HG03060 (cell line): ENCODE data around the gene EYA2.
"Not testable (repeated sequence)": the region's sequence is repeated elsewhere in the genome, so short reads cannot be mapped to it uniquely, and the experiment has no call there.

Experiments used
- ATAC-seq: cut with Tn5 transposase; IDR thresholded peaks from one replicate; pipeline ENCODE4 v1.9.1; 2021; ENCODE audit warnings: low read depth, moderate number of reproducible peaks; ENCODE audit not compliant: unreplicated experiment

EYA2 gene

DNA sequence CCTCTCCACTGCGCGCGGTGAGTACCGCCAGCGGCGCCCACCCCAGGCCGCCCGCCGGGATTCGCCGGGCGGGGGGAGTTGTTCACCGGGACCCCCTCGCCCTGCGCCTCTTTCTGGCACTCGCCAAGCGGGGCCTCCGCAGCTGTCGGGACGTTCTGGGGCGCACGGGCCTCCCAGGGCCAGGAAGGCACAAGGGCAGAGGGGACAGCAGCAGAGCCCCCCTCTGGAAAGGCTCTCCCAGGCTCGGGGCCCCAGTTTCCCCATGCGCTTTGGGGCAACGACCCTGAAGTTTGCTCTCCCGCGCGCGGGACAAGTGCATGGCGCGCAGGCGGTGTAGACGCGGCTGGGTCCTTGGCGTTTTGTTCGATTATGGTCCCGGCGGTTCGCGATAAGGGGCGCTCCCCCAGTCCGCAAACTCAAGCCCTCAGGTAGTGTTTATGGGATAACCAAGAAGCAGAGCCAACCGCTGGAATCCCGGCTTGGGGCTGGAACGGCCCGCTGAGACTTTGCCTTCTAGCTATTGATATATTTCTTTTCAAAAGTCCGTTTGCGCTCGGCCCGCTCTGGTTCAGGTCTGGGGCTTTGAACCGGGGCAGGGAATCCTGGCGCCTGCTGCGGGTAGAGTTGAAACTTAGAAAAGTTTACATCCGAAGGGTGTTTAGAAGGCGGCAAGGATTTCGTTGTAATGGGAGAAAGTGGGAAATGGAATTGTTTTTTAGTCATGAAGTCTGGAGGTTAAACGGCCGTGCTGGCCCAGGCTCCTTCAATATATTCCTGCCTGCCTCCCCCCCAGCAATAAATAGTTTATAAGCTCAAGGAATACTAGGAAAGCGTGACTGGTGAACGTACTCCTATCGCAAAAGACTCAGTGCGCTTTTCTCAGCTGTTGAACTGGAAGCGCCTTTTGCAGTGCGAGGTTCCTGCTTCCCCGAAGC, 595 bp downstream of the EYA2 start:
- ATAC-seq: no peak

DNA sequence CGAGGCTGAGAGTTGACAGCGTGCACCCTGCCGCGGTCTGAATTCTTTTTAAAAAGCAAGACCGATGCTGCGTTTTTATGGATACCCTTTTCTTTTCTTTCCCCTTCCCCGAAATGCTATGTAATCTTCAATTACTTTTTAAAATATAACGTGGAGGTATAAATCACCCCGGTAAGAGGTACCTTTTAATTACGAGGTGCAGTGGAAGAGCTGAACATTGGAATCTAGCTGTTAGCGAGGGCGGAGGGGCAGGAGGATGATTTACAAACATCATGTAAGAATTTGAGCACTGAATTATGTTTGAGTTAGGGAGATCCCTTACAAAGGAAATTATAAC, 1.2 kb downstream of the EYA2 start:
- ATAC-seq: no peak

DNA sequence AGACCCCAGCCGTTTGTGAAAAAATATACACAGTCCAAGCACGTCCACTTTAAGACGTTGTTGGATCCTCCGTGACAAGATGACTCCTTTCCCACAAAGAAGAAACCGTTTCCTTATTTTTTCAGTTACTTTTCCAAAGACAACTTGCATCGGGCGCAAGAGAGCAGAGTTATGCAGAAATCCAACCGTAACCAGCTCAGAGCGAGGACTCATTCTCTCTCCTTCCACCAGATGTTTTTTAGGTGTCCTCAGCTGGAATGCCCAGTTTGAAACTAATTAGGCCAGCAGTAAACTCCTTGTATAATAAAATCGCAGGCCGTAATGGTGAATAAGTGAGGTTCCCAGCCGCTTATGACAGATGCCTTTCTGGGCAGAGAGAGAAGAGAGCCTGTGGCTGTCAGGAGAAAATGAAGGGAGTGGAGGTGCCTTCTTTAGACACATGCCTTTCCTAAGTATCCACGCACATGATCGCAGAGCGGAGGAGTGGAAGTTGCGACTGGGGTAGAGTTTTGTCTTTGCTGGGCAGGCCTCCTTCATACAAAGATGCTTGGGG, 2.8 kb downstream of the EYA2 start:
- no peak for ATAC-seq

DNA sequence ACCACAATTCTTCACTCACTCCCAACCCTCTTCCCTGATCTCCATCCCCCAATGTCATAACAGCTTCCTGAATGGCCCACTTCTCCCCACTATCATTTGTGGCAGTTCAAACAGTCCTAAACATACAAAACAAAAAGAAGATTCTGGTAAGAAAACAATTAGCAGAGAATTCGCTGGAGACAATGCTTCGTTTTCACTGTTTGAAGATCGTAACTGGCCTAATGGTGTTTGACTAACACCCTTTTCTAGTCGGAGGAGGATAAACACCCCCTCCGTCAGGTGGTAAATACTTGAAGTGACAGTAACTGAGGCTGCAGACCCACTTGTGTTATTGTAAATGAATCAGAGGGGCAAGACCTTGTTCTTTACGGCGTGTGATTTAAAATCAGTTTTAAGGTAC, 3.8 kb downstream of the EYA2 start:
- ATAC-seq: no peak

DNA sequence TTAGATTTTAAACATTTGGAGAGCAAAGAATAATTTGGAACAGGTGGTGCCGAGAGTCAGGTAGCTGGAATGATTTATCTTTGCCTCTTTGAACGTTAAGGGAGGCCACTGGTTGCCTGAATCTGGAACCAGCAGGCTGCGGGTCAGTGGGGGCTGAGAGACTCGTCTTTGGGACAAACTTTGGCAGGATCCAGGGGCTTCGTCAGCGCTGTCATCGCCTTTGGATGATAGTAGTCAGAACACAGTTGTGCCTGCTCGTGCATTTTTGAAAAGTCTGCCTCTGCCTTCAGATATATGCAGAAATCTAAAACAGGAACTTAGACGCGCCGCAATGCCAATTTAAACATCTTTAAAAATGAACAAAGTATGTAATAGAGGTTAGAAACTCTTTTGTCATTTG, 5.0 kb downstream of the EYA2 start:
- no peak for ATAC-seq

DNA sequence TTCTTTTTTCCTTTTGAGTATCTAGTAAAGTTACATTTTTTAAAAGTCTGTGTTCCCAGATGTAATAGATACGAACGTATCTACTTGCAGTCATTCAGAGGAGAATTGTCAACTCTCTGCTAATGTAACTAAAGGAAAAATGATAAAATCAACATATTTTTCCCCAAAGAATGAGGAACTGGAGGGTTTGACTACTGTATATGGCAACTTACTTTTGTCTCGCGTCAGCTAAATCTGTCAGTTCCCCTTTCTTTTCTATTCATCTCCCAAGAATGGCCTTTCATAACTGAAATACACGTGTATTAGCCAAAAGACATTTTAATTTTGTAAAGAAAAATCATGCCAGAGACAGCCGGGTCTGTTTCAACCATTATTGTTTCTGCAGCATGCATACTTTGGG, 5.4 kb downstream of the EYA2 start:
- ATAC-seq: no peak

DNA sequence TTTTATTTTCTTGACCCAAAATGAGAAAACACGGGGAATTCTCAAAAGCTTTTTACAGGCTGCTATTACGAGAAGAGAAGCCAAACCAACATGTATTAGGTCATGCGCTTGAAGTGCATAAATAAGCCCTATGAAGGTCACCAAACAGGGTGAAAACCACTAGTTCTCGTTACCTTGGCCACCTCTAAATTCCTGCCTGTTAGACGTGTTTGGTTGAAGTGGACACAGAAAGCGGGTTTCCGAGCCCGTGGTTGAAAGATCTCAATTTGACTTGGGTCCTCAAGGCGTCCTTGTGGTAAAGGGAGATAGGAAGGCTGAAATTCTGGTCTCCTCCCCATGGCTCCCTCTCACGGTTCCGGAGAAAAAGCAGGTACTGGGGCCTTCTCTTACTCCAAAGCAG, 6.2 kb downstream of the EYA2 start:
- no peak for ATAC-seq

DNA sequence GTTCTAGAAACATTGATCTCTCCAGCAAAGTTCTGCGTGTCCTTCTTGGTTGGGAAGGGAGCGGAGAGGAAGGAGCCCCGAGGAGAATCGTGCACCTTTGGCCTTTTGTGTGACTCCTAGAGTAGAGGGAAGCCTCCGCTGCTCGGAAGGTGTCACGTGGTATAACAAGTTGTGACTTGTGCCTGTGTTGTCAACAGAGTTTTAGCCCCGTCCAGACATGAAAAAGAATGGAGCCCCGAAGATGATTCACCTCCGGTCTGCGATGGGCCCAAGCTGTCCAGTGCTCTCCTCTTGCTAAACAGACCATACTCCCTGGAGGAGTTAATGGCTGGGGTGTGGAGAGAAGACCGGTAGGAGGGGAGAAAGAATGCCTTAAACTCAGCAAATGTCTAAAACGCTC, 7.0 kb downstream of the EYA2 start:
- ATAC-seq: no peak

DNA sequence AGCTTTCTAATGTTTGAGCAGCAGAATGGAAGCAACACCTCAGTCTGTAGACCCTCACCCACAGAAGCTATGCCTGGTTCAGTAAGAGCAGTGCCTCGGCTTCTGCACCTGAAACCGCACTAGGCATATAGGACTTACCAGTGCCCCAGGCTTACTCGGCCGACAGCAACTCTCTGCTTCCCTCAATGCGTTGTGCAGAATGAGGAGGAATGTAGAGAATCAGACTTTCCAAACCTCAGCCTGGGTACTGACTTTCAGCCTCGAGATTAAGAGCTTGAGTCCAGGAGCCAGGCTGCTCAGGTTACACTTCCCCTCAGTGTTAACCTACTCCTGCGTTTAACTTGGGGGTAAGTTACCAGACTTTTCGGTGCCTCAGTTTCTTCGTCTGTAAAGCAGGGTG, 8.6 kb downstream of the EYA2 start:
- ATAC-seq: no peak

DNA sequence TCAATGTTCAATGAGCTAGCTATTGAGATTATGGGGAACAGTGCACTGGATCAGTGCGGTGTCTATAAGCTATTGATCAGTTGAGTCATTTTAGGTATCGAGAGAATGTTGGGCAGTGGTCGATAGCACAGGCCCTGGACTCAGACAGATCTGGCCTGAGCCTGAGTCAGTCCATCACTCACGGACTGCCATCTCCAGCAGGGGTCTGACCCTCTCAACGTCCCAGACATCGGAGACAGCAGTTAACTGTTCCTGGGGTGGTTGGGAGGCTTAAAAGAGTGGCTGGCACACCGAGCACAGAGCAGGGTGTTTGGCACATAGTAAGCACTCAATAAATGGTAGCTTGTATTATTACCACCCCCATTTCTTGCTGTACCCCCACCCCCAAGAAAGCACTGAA, 9.3 kb downstream of the EYA2 start:
- ATAC-seq: no peak

DNA sequence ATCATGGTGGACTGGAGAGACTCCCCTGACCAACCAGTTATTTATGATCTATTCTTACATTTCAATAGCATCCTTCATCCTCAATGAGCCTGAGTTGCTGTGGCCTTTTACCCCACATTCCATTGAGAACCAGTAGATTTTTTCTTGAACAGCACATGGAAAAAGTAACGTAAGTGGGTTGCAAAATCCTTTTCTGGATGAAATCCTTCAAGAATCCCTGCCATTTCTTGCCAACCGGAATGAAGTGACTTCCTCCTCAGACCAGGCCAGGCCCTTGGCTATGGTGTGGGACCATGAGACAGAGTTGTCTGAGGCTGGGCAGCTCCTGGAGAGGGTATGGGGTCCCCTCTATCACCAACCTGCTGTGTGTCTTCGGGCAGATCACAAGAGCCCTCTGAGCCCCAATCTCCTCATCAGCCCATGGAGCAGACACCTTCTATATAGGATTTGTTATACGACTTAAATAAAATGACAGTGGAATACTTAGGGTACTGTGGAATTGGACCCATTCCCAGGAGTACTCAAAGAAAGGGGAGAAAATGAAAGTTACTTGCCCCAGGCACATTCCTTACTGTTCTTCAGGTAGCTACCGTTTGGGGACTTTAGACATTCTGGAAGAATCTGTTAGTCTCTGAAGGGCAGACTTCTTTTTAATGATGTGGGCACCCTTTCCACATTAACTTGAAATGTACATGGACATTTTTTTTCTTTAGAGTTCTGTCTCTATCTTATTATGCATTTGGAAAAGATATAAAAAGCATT, 10.9 kb downstream of the EYA2 start:
- no peak for ATAC-seq

DNA sequence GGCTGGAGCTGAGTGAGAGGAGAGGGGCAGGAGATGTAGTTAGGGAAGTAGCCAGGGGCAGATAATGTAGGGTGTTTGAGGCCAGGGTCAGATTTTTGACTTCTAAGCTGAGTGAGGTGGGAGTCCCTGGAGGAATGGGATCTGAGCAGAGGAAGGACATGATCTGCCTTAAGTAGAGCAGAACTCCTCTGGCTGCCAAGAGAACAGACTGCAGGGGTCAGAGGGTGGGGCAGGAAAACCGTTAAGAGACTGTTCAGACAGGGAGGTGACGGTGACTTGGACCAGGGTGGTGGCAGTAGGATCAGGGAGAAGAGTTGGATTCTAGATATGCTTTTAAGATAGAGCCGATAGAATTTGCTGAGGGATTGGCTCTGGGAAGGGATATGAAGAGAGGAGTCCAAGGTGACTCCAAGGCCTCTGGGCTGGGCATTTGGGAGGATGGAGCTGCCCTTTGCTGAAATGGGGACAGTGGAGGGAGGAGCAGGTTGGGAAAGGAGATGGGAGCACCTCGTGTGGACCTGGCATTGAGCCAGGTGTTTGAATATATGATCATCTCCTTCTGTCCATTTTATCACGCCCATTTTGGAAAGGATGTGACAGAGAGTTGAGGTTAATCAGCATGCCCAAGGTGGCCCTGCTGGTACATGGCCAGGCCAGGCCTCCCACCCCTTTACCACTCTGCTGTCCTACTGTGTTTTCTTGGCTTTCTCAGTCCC, 18.8 kb downstream of the EYA2 start:
- ATAC-seq: no peak

DNA sequence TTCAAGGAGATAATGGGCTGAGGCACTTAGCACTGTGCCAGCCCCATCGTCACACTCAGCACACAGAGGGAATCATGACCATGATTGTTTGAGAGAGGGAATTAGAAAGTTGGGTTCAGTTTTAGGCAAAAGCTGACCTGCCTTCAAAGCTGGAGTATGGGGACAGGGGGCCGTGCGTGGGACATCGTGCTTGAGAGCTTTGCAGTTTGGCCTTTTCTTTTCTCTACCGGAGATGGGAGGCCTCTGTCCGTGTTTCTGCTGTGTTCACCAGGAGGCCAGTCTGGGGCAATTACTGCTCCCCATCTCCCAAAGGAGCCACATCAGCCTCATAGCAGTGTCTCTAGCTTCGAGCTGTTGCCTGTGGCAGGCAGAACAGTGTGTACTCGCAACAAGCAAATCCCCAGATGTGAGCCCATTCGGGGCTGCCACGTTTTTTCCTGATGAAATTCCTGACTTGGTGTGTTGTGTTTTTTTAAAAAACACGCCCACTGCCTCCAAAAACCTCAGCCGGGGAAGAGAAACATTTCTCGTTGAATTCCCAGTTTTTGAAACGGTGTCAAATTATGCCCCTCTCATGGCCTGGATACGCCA, 20.2 kb downstream of the EYA2 start:
- no peak for ATAC-seq

DNA sequence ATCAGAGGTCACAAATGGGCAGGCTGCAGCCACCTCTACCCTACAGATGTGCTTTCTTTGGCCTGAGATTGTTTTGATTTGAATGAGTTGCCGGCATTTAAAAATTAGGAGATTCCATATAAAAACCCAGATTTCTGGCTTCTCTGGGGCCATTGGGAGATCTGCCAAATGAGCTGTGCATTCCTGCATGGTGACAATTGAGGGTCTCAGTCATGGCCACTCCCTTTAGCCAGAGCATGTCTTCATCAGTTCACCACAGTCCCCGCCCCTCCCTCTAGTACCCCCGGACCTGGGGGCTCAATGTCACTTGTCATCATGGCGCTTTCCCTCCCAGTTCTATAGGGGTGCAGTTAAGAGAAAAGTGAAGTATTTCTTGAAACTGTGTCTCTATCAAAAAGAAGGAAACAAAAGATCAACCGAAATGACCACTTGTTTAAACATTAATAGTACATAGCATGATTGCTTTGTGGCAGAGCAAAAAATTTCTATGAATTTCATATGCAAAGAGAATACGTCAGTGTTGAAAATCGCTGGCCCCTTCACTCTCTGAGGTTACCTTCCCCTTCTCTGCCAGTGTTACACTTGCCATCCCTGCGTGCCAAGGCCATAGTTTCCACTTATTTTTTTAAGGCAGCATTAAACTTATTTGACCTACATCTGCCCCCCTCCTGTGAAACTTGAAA, 21.1 kb downstream of the EYA2 start:
- ATAC-seq: no peak

DNA sequence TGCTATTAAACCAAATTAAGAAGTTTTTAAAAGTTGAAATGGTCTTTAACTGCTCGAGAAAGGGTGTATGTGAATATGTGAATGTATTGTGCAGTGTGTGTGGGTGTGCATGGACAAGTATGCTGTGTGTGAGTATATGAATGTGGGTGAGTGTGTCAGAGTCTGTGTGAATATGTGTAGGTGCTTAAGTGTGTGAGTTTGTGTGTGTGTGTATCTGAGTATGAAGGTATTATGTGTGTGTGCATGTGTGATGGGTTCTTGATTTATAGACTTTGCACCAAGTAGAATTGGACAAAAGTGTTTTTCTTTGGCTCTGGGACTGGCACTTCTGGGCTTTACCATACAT, 21.6 kb downstream of the EYA2 start:
- no peak for ATAC-seq

DNA sequence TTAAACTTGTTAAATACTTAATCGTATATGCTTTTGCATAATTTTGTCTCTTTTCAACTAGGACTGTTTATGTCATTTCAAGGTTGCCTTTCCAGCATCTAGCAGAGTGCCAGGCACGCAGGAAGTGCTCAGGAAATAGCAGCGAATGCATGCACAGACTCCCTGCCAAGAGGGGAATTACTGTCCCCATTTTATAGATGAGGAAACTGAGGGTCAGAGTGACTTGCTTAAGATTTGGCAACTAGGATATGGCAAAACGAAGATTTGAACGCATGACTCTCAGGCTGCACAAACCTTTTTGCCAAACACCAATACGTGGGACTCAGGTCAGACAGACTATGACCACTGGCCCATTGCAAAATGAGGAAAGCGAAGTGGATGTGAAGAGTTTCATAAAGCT, 22.5 kb downstream of the EYA2 start:
- no peak for ATAC-seq

DNA sequence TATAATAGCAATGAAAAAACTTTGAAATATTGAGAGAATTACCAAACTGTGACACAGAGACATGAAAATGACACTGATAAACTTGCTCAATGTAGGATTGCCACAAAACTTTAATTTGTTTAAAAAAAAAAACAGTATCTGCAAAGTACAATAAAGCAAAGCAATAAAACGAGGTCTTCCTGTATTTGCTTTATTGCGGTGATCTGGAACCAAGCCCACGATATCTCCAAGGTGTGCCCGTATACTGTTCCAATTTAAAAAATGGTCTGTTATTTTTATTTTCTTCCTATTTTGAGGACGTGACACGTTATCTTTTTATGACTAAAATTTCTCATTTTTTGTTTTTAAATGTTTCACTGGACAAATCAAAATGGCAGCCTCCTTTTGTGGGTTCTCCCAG, 25.5 kb downstream of the EYA2 start:
- no peak for ATAC-seq

DNA sequence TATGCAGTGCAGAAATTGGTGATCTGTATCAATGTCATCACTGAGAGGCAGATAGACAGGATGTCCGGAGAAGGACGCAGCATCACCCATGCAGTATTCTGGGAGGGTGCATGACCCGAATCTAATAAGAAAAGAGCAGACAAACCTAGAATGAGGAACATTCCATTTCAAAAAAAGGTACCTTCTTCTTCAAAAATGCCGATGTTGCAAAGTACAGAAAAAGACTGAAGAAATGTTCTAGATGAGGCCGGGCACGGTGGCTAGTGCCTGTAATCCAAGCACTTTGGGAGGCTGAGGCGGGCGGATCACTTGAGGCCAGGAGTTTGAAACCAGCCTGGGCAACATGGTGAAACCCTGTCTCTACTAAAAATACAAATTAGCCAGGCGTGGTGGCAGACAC, 28.2 kb downstream of the EYA2 start:
- not testable (repeated sequence) for ATAC-seq

DNA sequence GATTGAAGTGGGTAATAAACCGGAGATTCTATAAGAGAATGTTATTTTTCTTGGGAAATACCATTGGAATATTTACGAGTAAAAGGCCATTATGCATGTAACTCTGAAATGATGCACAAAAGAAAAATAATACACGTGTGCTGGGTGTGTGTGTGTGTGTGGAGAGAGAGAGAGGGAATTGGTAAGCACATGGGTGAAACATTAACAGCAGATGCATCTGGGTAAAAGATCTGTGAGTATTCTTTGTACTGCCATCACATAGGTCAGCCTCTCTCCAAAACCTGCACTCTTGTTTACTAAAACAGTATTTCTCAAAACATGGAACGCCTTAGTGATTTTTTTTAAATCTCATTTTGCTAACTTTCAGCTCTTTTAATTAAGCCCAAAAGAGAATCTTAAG, 28.9 kb downstream of the EYA2 start:
- ATAC-seq: no peak

DNA sequence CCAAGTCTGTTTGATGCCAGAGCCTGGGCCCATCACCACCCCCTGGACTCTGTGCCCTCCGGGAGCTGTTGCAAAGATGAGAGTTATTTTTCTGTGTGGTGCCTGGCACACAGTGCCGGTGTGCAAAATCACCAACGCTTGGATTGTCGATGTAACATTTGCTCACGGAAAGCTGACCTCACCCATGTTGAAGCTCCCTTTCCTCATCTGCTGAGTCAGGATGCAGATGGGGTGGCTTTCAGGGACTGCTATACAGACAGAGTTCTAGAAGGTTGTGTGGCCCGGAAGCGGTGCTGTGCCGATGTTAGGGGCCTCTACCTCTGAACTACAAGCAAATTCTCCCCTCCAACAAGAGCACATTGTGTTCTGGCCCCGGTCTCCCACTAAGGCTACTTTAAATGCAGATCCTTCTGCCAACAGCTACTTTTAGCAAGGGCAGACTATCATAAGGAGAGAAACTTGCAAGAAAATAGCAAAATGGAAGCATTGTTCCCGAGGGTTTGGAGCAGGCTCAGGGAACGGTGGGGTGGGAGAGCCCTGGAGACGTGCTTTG, 34.0 kb downstream of the EYA2 start:
- no peak for ATAC-seq
